DMS153 treated with DMSO at 0.1 percent for 48 hours (cell line): Measurements from ENCODE around the gene CD2.

ENCODE experiments used
- DNase-seq: peaks from one replicate; lab custom pipeline; 2025; ENCODE audit not compliant: unreplicated experiment; lab: John Stamatoyannopoulos, UW

The CD2 gene

DNA sequence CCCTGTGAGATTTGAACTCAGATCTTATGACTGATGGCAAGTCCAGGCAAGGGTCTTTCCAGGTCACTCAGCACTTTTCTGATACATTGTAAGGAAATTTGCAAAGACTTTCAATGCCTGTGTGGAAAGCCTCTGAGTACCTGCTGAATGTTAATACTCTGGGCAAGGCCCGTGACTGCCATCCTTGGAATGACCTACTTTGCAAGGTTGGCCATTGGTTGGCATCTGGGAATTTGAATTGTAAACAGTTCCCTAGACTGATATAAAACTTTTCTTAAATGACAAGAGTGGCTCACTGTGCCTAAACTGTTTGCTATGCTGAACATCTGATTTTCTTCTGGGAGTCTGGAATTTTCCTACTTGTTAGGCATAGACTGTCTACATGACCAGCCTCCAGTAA is 57.1 kb downstream of the CD2 start:
- no peak for DNase-seq

DNA sequence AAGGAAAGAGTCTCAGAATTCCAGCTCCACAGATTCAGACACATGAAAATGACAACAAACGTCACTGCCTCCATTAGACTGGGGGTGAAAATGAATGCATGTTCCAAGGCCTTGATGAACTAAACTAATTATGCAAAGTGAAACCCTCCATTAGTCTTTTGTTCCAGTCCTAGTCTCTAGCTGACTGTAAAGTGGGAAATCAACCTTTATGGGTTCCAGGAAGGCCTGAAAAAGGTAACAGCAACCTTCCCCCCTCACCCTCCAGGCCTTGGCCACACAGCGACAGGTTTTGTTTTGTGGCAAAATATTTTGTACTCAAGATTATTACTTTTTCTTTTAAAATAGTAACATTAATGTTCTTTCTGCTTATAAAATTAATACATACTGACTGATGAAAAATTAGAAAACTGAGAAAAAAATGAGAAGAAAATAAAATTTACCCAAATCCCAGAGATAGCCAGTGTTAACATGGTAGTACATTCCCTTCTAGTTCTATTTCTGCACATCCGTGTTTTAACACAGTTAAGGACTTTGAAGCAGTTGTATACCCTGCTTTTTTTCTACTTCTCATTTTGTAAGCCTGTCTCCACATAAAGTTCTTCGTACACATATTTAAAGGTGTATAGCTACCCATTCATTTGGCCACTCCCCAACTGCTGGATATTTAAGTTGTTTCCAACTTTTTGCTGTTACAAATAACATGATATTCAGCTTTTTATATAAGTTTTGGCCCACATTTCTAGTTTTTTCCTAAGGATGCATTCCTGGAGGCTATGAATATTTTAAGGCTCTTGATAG is 60.9 kb downstream of the CD2 start:
- DNase-seq = no peak

DNA sequence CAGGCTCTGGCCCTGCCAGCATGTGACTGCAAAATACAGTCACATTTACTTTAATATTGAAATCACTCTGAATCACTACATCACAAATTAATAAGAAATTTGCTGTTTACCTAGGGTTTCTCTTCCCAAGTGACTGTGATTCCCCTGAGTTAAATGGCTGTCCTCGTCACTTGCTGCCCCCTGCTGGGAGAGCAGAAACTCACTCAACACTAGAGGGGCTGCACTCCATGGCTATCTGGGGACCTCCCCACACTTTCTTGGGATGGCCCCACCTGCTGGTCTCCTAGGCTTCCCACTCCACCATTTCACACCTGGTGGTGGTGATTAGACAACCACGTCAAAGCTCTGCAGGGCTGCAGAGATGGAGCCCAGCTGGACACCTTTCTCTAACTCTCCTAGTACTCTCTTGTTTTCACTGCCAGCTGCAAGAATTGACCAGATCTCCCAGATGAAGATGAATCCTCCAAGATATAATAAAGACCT is 63.4 kb downstream of the CD2 start:
- DNase-seq = no peak
